ENCODE data around the gene PLXDC2.

Gene PLXDC2

GRCh38 chr10:20075713-20076112 is 259.5 kb downstream of the PLXDC2 start:
- DNase-seq: no peak

GRCh38 chr10:20084451-20084850 is 268.2 kb downstream of the PLXDC2 start:
- DNase-seq: no peak

GRCh38 chr10:20085115-20085514 is 268.9 kb downstream of the PLXDC2 start:
- no peak for DNase-seq

- no peak for DNase-seq
Measured at GRCh38 chr10:20087353-20087752, 271.1 kb downstream of the PLXDC2 start.

GRCh38 chr10:20088061-20088701 is 271.9 kb downstream of the PLXDC2 start:
- no peak for DNase-seq

GRCh38 chr10:20089879-20090278 is 273.6 kb downstream of the PLXDC2 start:
- DNase-seq: no peak

GRCh38 chr10:20090831-20091230 is 274.6 kb downstream of the PLXDC2 start:
- no peak for DNase-seq

GRCh38 chr10:20091698-20092097 is 275.5 kb downstream of the PLXDC2 start:
- DNase-seq: no peak

- no peak for DNase-seq
Measured at GRCh38 chr10:20093600-20093999, 277.4 kb downstream of the PLXDC2 start.

- no peak for DNase-seq
Measured at GRCh38 chr10:20094226-20094976, 278.2 kb downstream of the PLXDC2 start.

GRCh38 chr10:20100171-20100570 is 283.9 kb downstream of the PLXDC2 start:
- DNase-seq: no peak

GRCh38 chr10:20105236-20105635 is 289.0 kb downstream of the PLXDC2 start:
- DNase-seq: no peak

GRCh38 chr10:20105931-20106330 is 289.7 kb downstream of the PLXDC2 start:
- DNase-seq: no peak

GRCh38 chr10:20108021-20108420 is 291.8 kb downstream of the PLXDC2 start:
- DNase-seq: no peak

- no peak for DNase-seq
Measured at GRCh38 chr10:20109613-20110012, 293.4 kb downstream of the PLXDC2 start.

- DNase-seq: no peak
Measured at GRCh38 chr10:20110125-20111100, 294.2 kb downstream of the PLXDC2 start.

GRCh38 chr10:20114179-20114578 is 297.9 kb downstream of the PLXDC2 start:
- no peak for DNase-seq

- DNase-seq: no peak
Measured at GRCh38 chr10:20115894-20116293, 299.7 kb downstream of the PLXDC2 start.

- no peak for DNase-seq
Measured at GRCh38 chr10:20117471-20117870, 301.2 kb downstream of the PLXDC2 start.

- DNase-seq: no peak
Measured at GRCh38 chr10:20118119-20118518, 301.9 kb downstream of the PLXDC2 start.

GRCh38 chr10:20128811-20129210 is 312.6 kb downstream of the PLXDC2 start:
- no peak for DNase-seq

- DNase-seq: no peak
Measured at GRCh38 chr10:20132816-20133215, 316.6 kb downstream of the PLXDC2 start.

- DNase-seq: no peak
Measured at GRCh38 chr10:20133669-20134189, 317.5 kb downstream of the PLXDC2 start.
